GM21576 (cell line): ENCODE measurements around the gene TEPSIN.

Experiments used
- ATAC-seq: cut with Tn5 transposase; IDR thresholded peaks from one replicate; pipeline ENCODE4 v1.9.1; 2021; ENCODE audit warnings: mild to moderate bottlenecking, moderate library complexity; ENCODE audit not compliant: unreplicated experiment

The TEPSIN gene

GRCh38 chr17:81250286-81251093 is 11.6 kb upstream of the TEPSIN start:
- ATAC-seq: no peak

DNA sequence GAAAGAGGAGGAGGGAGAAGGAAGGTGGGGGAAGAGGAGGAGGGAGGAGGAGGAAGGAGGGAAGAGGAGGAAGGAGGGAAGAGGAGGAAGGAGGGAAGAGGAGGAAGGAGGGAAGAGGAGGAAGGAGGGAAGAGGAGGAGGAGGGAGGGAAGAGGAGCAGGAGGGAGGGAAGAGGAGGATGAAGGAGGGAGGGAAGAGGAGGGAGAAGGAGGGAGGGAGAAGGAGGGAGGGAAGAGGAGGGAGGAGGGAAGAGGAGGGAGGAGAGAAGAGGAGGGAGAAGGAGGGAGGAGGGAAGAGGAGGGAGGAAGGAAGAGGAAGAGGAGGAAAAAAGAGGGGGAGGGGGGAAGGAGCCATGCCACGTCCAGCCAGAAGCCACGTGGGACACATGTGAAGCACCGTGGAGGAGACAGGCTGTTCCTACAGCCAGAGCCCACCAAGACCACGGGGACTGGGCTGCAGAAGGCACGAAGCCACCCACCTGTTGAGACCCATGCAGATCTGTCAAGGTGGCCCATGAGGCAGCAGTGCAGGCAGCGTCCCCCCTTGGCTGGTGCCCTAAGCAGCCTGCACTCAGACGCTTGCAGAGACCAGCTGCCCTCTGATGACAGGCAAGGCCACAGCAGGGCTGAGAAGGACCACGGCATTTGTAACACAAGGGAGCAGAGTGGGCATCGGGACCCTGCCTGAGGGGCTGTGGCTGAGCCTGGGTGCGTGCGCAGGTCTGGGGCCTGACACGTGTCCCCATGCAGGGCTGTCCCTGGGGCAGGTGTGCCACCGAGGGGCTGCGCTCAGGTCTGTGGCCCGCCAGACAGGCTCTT is 10.6 kb upstream of the TEPSIN start:
- no peak for ATAC-seq

- ATAC-seq: no peak
These were observed 9.8 kb upstream of the TEPSIN start for GRCh38 chr17:81248649-81249048.

DNA sequence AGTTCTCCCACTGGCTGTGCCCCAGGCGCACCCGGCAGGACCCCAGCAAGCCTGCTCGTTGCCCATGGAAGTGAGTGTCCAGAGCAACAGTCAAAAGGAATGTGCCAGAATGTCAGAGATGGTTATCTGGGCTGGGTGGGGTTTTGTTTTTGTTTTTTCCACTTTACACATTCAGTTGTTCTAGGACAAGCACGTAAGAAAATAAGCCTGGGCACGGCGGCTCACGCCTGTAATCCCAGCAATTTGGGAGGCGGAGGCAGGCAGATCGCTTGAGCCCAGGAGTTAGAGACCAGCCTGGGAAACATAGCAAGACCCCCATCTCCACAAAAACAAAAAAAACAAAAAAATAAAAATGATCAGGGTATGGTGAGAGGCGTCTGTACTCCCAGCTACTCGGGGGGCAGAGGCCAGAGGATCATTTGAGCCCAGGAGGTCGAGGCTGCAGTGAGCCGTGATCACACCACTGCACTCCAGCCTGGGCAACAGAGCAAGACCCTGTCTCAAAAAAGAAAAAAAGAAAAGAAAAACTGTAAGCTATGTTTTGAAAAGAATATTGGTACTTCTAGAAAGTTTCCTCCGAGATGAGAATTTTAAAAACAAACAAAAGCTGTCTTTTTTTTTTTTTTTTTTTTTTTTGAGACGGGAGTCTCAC is 8.6 kb upstream of the TEPSIN start:
- no peak for ATAC-seq

DNA sequence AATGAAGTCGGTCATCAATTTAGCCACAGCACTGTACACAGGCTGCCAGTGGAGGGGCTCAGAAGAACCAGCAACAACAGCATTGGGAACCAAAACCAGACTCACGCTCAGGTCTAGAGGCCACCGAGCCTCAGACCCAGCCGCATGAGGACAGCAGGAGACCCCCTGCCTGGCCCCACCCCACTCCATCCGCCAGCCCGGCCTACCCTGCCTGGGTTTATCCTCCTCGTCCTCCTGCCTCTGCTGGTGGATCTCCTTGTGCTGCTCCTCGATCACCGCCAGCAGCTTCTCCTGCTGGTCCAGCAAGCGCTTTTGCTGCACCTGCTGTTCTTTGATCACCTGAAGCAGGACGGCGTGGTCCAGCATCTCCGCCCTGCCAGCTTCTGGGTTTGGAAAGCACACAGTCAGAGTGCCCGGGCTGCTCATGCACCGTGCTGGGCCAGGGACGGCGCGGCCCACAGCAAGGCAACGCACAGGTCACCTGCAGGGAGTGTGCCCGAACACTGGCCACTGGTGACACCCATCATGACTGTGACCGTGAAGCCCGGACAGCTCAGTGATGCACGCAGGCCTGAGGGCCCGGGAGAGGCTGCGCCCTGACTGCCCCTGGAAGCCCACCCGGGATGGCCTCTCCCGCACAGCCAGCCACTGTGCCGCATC is 8.0 kb upstream of the TEPSIN start:
- ATAC-seq: no peak

DNA sequence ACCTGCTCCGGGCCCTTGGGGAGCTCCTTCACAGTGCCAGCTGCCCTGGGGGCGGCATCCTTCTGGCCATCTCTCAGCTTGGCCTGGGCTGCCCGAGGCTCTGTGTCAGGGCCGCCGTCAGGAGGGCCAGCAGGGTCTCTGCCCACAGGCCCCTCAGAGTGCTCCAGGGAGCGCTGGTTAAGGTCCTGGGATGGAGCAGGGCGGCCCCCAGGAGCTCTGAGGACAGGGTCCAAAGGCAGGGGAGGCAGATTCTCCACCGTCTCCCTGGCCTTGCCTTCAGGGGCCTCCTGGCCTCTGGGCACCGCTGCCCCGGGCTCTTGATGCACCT is 7.5 kb upstream of the TEPSIN start:
- no peak for ATAC-seq

GRCh38 chr17:81245665-81246342 is 6.9 kb upstream of the TEPSIN start:
- ATAC-seq: no peak

GRCh38 chr17:81245024-81245664 is 6.3 kb upstream of the TEPSIN start:
- no peak for ATAC-seq

DNA sequence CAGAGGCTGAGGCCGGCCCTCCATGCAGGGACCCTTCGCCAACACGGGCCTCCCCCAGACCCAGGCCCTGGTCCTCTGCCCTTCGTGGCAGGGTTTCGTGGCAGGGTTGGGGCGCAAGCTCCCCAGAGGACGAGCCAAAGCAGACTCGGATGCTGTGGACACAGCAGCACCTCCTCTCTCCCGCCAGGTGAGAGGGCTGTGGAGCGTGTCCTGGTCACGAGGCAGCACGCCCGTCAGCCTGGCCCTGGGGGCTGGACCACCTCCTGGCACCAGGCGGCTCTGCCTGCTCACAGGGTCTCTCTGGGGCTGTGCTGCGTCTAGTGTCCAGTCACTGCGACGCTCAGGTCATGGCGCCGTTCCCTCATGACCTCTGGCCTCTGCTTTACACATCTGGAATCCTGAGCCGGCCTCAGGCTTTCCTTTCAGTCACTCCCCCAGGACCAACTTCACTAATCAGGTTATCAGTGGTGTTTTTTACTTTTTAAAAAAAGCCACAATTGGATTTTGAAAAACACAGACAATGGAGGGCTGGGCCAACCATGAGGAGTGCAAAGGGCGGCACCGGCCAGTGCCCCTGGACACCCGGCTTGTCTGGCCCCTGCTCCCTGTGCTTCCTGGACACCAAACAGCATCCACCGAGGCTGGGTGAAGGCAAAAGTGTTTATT is 5.6 kb upstream of the TEPSIN start:
- ATAC-seq: no peak

DNA sequence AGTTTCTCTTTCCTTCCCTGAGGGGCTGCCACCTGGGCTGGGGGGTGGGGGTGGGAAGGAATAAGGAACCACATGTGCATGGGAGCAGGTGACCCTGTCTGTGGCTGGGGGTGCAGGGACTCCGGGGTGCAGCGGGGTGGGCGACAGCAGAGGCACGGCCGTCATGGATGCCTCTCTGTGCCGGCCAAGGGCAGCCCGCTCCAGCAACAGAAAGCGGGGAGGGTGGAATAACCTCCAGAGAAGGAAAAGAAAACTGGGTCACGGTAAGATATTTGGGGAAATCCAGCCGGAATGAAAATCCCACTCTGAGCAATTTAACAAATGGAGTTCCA is 4.4 kb upstream of the TEPSIN start:
- ATAC-seq: no peak

GRCh38 chr17:81242421-81243332 is 3.8 kb upstream of the TEPSIN start:
- no peak for ATAC-seq

- ATAC-seq: no peak
These were observed 3.0 kb upstream of the TEPSIN start for GRCh38 chr17:81241648-81242420.

DNA sequence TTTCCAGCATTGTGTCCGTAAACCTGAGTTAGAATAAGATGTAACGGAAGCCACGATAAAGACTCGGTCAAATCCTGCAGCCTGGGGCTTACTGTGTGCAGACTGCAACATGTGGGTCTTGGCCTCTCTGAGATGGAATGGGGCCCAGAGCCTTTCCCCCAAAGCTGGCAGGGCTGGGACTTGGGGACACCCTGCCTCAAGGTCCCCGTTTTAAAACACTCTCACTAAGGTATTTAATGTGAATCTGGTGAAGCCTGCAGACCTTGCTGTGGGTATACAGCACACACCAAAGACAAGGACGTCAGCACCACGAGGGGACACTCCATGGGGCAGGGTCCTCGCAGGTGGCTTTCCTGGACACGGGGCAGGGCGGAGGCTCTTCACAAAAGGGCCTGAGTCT is 2.3 kb upstream of the TEPSIN start:
- ATAC-seq: no peak

DNA sequence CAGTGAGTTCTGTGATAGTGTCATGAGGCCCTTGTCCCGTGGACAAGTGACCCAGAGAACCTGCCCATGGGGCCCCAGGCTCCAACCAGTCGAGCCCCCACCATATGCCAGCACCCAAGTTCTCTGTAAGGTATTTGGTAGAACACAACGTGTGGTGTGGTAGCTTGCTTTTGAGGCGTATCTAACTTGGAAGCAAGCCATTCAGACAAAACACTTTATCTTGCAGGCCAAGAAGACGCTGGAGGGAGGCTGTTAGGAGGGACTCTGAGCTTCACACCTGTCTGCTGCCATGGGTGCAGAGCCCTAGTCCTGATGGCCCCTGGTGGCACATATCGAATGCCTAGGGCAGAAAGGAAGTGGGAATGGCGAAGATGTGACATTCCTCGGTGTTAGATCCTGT is 1.9 kb upstream of the TEPSIN start:
- ATAC-seq: no peak

GRCh38 chr17:81239714-81240555 is 1.1 kb upstream of the TEPSIN start:
- no peak for ATAC-seq

DNA sequence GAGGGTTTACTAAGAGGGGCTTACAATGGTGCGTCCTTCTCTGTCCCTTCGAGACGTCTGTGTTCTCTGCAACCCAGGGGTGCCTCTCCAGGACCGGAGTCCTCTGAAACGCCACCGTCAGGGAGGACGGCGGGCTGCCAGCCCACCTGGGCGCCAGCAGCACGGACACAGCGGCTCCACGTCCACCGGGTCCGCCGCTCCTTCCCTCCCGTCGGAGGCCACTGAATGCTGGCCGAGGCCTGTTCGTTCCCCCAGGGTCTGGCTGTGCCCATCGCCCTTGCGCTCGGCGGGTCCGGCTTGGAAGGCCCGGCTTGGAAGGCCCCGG is 403 bp downstream of the TEPSIN start:
- ATAC-seq: no peak
